Measurements from ENCODE around the gene ULBP1.
"Not testable (repeated sequence)": the region's sequence is repeated elsewhere in the genome, so short reads cannot be mapped to it uniquely, and the experiment has no call there.

Gene ULBP1

GRCh38 chr6:149953934-149954327 is 9.8 kb upstream of the ULBP1 start:
- DNase-seq = not testable (repeated sequence)

GRCh38 chr6:149954328-149954983 is 9.3 kb upstream of the ULBP1 start:
- DNase-seq = not testable (repeated sequence)

- not testable (repeated sequence) for DNase-seq
Measured at GRCh38 chr6:149954984-149955653, 8.6 kb upstream of the ULBP1 start.

GRCh38 chr6:149955654-149956317 is 8.0 kb upstream of the ULBP1 start:
- DNase-seq = not testable (repeated sequence)

GRCh38 chr6:149958124-149958523 is 5.6 kb upstream of the ULBP1 start:
- not testable (repeated sequence) for DNase-seq

GRCh38 chr6:149959806-149960205 is 3.9 kb upstream of the ULBP1 start:
- DNase-seq = not testable (repeated sequence)

- DNase-seq = no peak
Measured at GRCh38 chr6:149960488-149960887, 3.3 kb upstream of the ULBP1 start.

- no peak for DNase-seq
Measured at GRCh38 chr6:149961728-149962425, 1.9 kb upstream of the ULBP1 start.

GRCh38 chr6:149962461-149963211 is 1.1 kb upstream of the ULBP1 start:
- DNase-seq = no peak

GRCh38 chr6:149963212-149963461 is 606 bp upstream of the ULBP1 start:
- DNase-seq = no peak

- no peak for DNase-seq
Measured at GRCh38 chr6:149964308-149965193, 808 bp downstream of the ULBP1 start.

- DNase-seq = no peak
Measured at GRCh38 chr6:149965194-149966020, 1.7 kb downstream of the ULBP1 start.

GRCh38 chr6:149966319-149966718 is 2.6 kb downstream of the ULBP1 start:
- not testable (repeated sequence) for DNase-seq

GRCh38 chr6:149967591-149967990 is 3.8 kb downstream of the ULBP1 start:
- DNase-seq = no peak

GRCh38 chr6:149967999-149968398 is 4.3 kb downstream of the ULBP1 start:
- not testable (repeated sequence) for DNase-seq

GRCh38 chr6:149968909-149969308 is 5.2 kb downstream of the ULBP1 start:
- DNase-seq = not testable (repeated sequence)

GRCh38 chr6:149969635-149970034 is 5.9 kb downstream of the ULBP1 start:
- DNase-seq = no peak

- not testable (repeated sequence) for DNase-seq
Measured at GRCh38 chr6:149974394-149974793, 10.7 kb downstream of the ULBP1 start.

GRCh38 chr6:149974825-149975224 is 11.1 kb downstream of the ULBP1 start:
- no peak for DNase-seq

- DNase-seq = no peak
Measured at GRCh38 chr6:149975400-149975799, 11.7 kb downstream of the ULBP1 start.

- no peak for DNase-seq
Measured at GRCh38 chr6:149977221-149977620, 13.5 kb downstream of the ULBP1 start.
